Subcutaneous adipose tissue (tissue), 4 donors: ENCODE data around the gene KIF25. TPM values are rescaled to one million over a fixed set of nuclear protein-coding genes. Genes with fewer than 3 reads are reported as not detected.

Experiments used
- total RNA-seq, 4 donors: library from RNA; depleted of rRNA; stranded (reverse); fragments of >200 nt; gene quantifications; one replicate each; pipeline ENCODE4 v1.1.0, GENCODE V29; 2016
- TF ChIP-seq, protein P1 (sequence below): fragments of 450-650 bp; IDR thresholded peaks from one replicate; pipeline ENCODE4 v1.5.1; 2016; ENCODE audit warnings: low read depth, mild to moderate bottlenecking, control low read depth, antibody characterized with exemption, moderate library complexity

KIF25 gene
- total RNA-seq, 4 donors from 2014 or later: 0.65 to 0.94 TPM; not detected in 2

DNA sequence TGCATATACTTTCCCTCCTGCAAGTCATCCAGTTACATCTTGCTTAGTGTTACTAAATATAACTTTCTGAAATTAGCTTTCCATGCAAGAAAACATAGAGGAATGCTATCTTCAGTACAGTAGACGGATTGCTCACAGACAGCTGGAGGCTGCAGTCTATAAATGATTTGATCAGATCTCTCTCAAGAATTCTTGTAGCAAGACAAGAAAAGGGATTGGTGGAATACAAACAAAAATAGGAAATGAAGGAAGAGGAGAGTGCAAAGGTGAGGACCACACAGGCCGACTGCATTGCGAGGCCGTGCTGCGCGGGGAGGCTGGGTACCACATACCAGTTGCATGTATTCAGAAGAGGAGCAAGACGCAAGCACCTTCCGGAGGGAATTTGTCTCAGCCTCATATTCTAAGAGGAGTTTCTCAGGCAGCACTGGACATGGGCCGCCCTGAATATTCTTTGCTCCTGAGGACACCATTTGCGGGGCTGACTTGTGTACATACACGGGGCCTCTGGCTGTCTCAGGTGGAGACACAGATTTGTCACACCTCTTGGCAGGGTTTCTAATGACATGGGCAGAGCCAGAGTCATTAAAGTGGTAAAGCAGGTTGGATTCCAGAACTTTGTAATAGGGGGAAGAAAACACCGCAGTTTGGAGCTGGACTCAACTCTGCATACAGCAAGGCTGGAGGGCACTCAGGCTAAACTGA lies 22.7 kb upstream of the KIF25 start:
- TF ChIP-seq, protein P1, sequence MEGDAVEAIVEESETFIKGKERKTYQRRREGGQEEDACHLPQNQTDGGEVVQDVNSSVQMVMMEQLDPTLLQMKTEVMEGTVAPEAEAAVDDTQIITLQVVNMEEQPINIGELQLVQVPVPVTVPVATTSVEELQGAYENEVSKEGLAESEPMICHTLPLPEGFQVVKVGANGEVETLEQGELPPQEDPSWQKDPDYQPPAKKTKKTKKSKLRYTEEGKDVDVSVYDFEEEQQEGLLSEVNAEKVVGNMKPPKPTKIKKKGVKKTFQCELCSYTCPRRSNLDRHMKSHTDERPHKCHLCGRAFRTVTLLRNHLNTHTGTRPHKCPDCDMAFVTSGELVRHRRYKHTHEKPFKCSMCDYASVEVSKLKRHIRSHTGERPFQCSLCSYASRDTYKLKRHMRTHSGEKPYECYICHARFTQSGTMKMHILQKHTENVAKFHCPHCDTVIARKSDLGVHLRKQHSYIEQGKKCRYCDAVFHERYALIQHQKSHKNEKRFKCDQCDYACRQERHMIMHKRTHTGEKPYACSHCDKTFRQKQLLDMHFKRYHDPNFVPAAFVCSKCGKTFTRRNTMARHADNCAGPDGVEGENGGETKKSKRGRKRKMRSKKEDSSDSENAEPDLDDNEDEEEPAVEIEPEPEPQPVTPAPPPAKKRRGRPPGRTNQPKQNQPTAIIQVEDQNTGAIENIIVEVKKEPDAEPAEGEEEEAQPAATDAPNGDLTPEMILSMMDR: no peak

DNA sequence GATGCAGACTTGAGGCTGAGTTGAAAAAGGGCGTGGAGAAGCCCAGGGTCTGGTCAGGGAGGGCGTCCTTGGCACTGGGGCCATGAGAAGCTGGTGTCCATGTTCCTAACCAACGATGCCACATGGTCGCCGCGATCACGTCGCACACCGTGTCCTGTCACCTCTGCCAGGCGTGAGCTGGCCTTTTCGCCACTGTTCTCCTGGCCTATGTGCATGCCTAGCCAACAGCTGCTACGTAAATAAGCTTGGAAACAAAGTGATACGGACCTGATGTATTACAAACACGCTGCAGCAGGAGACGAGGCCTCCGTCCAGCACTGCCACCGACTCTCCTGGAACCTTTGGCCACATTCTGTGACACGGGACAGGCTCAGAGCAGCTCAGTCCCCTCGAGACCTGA lies 22.0 kb upstream of the KIF25 start:
- TF ChIP-seq, protein P1: no peak

DNA sequence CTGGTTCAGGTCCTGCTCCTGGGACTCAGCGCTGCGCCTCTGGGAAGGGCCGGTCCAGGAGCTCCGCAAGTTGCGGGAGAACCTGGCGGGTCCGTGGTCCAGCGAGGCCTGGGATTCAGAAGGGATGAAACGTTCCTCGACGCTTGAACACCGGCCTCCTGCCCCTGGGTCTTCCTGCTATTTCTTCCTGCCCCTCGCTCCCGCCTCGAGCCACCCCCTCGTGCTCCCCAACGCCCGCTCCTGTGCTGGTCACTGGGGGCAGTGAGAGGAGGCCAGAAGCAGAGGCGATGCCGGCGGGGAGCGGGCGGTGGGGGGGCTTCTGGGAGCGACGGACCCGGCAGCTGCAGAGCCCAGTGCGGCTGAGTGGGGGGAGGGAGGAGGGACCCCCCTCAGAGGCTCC lies 20.8 kb upstream of the KIF25 start:
- TF ChIP-seq, protein P1: no peak

DNA sequence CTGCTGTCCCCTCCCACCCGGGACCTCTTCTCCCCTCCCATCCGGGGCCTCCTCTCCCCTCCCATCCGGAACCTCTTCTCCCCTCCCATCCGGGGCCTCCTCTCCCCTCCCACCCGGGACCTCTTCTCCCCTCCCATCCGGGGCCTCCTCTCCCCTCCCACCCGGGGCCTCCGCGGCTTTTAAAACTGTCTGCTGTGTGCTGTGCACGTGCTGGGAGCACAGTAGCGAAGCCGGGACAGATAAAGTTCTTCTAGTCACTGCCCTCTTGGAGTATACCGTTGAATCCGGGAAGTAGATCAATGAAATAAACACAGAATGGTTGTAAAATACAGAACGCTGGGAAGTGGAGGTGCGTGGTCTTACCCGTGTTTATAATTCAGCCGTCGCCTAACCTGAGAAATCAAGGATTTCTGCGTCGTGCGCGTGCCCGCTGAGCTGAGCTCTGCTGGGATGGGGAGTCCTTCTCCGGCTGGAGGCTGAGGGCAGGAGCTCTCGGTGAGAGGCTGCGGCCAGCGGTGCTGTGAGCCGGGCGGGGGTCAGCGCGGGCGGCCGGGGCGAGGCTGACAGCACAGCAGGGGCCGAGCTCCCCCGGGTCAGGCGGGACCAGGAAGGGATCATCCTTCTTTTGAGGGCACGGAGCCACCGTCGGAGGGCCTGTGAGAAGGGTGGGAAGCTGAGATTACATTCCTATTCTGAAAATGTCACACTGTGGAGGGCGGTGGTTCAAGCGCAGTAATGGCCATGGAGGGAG lies 19.6 kb upstream of the KIF25 start:
- TF ChIP-seq, protein P1: no peak

DNA sequence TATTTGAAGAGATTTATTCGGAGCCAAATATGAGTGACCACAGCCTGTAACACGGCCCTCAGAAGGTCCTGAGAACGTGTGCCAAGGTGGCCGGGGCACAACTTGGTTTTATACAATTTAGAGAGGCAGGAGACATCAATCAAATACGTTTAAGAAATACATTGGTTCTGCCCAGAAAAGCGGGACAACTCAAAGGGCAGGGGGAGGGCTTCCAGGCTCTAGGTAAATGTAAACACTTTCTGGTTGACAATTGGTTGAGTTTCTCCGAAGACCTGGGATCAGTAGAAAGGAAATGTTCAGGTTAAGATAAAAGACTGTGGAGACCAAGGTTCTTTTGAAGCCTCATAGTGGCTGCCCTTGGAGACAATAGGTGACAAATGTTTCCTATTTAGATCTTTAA lies 18.9 kb upstream of the KIF25 start:
- TF ChIP-seq, protein P1: no peak

DNA sequence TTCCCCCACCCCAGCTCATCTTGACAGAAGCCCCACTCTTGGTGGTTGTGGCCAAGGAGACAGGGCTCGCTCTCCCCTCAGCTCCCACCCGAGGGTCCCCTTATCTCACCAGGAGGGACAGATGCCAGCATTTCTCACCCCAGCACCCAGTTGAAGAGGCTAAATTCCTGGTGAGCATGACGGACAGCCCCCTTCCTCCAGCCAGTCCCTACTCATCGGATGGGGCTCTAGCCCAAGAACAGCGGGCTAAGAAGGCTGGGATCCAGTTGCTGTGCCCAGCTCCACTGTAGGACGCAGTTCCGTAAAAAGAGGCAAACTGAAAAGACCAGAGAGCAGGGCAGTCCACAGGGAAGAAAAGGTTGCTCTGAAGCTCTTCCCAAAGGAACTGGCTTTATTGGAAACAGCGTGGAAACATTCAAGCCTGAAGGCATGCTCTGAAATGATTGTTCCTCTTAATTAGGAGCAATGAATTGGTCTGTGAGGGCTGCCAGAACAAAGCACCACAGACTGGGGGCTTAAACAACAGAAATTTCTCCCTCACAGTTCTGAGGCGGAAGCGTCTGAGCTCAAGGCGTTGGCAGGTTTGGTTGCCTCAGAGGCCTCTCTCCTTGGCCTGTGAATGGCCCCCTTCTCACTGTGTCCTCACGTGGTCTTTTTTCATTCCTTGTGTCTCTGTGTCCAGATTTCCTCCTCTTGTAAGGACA lies 17.9 kb upstream of the KIF25 start:
- TF ChIP-seq, protein P1: no peak

DNA sequence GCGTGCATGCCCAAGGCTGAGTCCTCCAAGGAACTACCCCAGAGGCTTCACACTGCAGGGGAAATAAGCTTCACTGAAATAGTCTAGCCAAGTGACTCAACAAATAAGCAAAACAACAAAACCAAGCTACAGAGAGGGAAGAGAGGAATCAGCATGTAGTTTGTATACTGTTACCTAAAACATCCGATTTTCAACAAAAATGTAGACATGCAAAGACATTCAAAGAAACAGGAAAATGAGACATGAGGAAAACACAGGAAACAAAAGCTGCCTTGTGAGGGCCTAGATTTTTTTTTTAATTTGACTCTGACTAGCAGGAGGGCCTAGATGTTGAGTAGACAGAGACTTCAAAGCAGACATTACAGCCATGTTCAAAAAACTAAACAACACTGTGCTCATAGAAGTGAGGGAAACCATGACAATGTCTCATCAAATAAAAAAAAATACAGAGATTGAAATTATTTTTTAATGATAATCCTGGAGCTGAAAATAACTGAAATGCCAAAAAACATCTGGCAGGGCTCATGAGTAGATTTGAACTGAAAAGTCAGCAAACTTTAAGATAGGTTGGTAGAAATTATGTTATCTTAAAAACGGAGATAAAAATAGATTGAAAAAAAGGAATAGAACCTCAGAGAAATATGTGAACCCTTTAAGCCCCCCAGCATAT lies 16.4 kb upstream of the KIF25 start:
- TF ChIP-seq, protein P1: no peak
